GM12878 (cell line): ENCODE measurements around the gene CDH4. TPM values are rescaled to one million over a fixed set of nuclear protein-coding genes. Genes with fewer than 3 reads are reported as not detected.

Source experiments
- ATAC-seq: fragments of 200-7000 bp; cut with Tn5 transposase; 3 replicates; pipeline ENCODE4 v1.9.1; 2020; ENCODE audit warnings: mild to moderate bottlenecking, moderate library complexity
- BruUV-seq: library from RNA; stranded (reverse); fragments of 400-500 nt; replicated peaks from 2 replicates; lab custom pipeline; 2021; lab: Mats Ljungman, UMichigan
- CTCF ChIA-PET: fragments of 300-600 bp; sonication (Branson Sonifier 250); formaldehyde crosslinking; extraction: SDS; loops from one replicate; lab custom pipeline; 2021; ENCODE audit warnings: inconsistent platforms; lab: Yijun Ruan, JAX
- POLR2A ChIA-PET: fragments of 350-600 bp; formaldehyde crosslinking; extraction: SDS; loops from one replicate; lab custom pipeline; 2021; ENCODE audit warnings: inconsistent platforms; lab: Charles Lee
- RAD21 ChIA-PET: fragments of 300-600 bp; sonication (Branson Sonifier 250); formaldehyde crosslinking; loops from one replicate; lab custom pipeline; 2023; ENCODE audit warnings: antibody characterized with exemption; ENCODE audit not compliant: unreplicated experiment; lab: Charles Lee
- SMC1A ChIA-PET: fragments of 300-600 bp; sonication (Branson Sonifier 250); formaldehyde crosslinking; loops from one replicate; lab custom pipeline; 2023; ENCODE audit not compliant: unreplicated experiment, uncharacterized antibody; lab: Charles Lee
- DNase-seq: peaks from one replicate; pipeline ENCODE4 v3.0.0-alpha.2; 2011; ENCODE audit warnings: low read depth, low spot score
- FAIRE-seq: peaks from 3 replicates; lab custom pipeline; 2011; peaks lifted over from hg19 to GRCh38; lab: Jason Lieb, UNC
- H2AFZ ChIP-seq: 2 replicates; pipeline ENCODE4 v1.6.0; 2011; ENCODE audit warnings: low read depth, low read length, control low read depth; ENCODE audit not compliant: control insufficient read depth
- H3K27ac ChIP-seq: 2 replicates; pipeline ENCODE4 v1.5.1; 2011; ENCODE audit warnings: control low read depth; ENCODE audit not compliant: control insufficient read depth, insufficient read depth
- H3K27me3 ChIP-seq, 2 experiments: replicated peaks in 1 of 2; 2 replicates each; pipeline versions ENCODE4 v1.6.0 to v1.6.1; 2011; ENCODE audit warnings: low read length in 1 of 2; ENCODE audit not compliant: control insufficient read depth in 2 of 2, insufficient read depth in 2 of 2
- H3K36me3 ChIP-seq, 2 experiments: 2 replicates each; pipeline ENCODE4 v1.5.1; 2011; ENCODE audit warnings: low read length in 1 of 2; ENCODE audit not compliant: control insufficient read depth in 2 of 2, insufficient read depth in 2 of 2
- H3K4me1 ChIP-seq: 2 replicates; pipeline ENCODE4 v1.6.1; 2011; ENCODE audit warnings: mild to moderate bottlenecking, low read length, moderate library complexity, mixed read lengths; ENCODE audit not compliant: control insufficient read depth, insufficient read depth
- H3K4me2 ChIP-seq: 2 replicates; pipeline ENCODE4 v1.6.0; 2011; ENCODE audit warnings: control low read depth; ENCODE audit not compliant: control insufficient read depth, insufficient read depth
- H3K4me3 ChIP-seq: fragments of 200-600 bp; sonication (generic); 2 replicates; pipeline ENCODE4 v1.5.1; 2016
- H3K79me2 ChIP-seq: 2 replicates; pipeline ENCODE4 v1.6.0; 2011; ENCODE audit warnings: low read length; ENCODE audit not compliant: control insufficient read depth, insufficient read depth
- H3K9ac ChIP-seq: 2 replicates; pipeline ENCODE4 v1.8.0; 2011; ENCODE audit warnings: low read length, control low read depth, mixed read lengths; ENCODE audit not compliant: control insufficient read depth, insufficient read depth
- H3K9me3 ChIP-seq: replicated peaks from 3 replicates; pipeline ENCODE4 v1.5.1; 2011; ENCODE audit warnings: mild to moderate bottlenecking, low read length; ENCODE audit not compliant: control insufficient read depth, insufficient read depth
- H4K20me1 ChIP-seq: 2 replicates; pipeline ENCODE4 v1.6.0; 2011; ENCODE audit not compliant: control insufficient read depth, insufficient read depth
- EZH2 ChIP-seq: IDR thresholded peaks from 2 replicates; pipeline ENCODE4 v1.6.1; 2012; ENCODE audit warnings: low read depth, mild to moderate bottlenecking, control low read depth, inconsistent platforms, low read length, borderline replicate concordance; ENCODE audit not compliant: control insufficient read depth
- IKZF1 ChIP-seq: fragments of 450-650 bp; conservative IDR thresholded peaks from 2 replicates; pipeline ENCODE4 v1.6.1; 2017; ENCODE audit warnings: antibody characterized with exemption, mild to moderate bottlenecking
- POLR2AphosphoS2 ChIP-seq: IDR thresholded peaks from 2 replicates; pipeline ENCODE4 v1.6.1; 2011; ENCODE audit warnings: low read depth, mild to moderate bottlenecking, low read length, improper control_type of control experiment, moderate library complexity
- POLR2AphosphoS5 ChIP-seq: IDR thresholded peaks from 2 replicates; pipeline ENCODE4 v1.6.1; 2011; ENCODE audit warnings: mild to moderate bottlenecking, low read length, inconsistent platforms
- SMAD1 ChIP-seq: fragments of 450-650 bp; IDR thresholded peaks from 2 replicates; pipeline ENCODE4 v1.6.1; 2018; ENCODE audit warnings: mild to moderate bottlenecking, low read depth; ENCODE audit not compliant: partially characterized antibody
- SMC3 ChIP-seq: IDR thresholded peaks from 2 replicates; pipeline ENCODE4 v1.6.1; 2011; ENCODE audit warnings: low read length, improper control_type of control experiment, borderline replicate concordance
- TAF1 ChIP-seq: IDR thresholded peaks from 2 replicates; pipeline ENCODE4 v1.6.1; 2011; ENCODE audit warnings: mild to moderate bottlenecking, low read depth, low read length, borderline replicate concordance
- WRNIP1 ChIP-seq: IDR thresholded peaks from 2 replicates; pipeline ENCODE4 v1.6.1; 2011; ENCODE audit warnings: low read depth, low read length, improper control_type of control experiment, borderline replicate concordance
- YY1 ChIP-seq: IDR thresholded peaks from 2 replicates; pipeline ENCODE4 v1.6.1; 2011; ENCODE audit warnings: low read depth, mild to moderate bottlenecking, low read length
- WGBS: methylation state at CpG from one replicate; pipeline ENCODE4 v1.1.6; 2016; ENCODE audit warnings: low lambda C conversion rate; ENCODE audit not compliant: insufficient replicate concordance, insufficient coverage; ENCODE audit errors: missing lambda C conversion rate; 5-methylcytosine and 5-hydroxymethylcytosine counted together
- in situ Hi-C: fragments of 300-500 bp; cut with MboI; formaldehyde crosslinking; loops from 9 replicates; pipeline ENCODE4 v1.14.3; 2018; ENCODE audit warnings: mixed read lengths
- intact Hi-C: fragments of 100-400 bp; cut with micrococcal nuclease; formaldehyde crosslinking; loops from one replicate; pipeline ENCODE4 v1.14.2; 2022; ENCODE audit not compliant: unreplicated experiment
- polyA plus RNA-seq, 11 experiments: library from polyadenylated mRNA; depleted of rRNA in 4 of 11; unstranded in 6 of 11; stranded (reverse) in 5 of 11; fragments of >200 nt; fragmentation: Nextera tagmentation in 4 of 11; fragmentation: Illumina TruSeq in 1 of 11; extraction: Ambion mirVana in 4 of 11; extraction: Trizol in 1 of 11; gene quantifications; 1 replicate in 1 of 11; 2 replicates in 10 of 11; pipeline versions ENCODE4 v1.2.1 to v1.2.3, GENCODE V29; 2011 to 2016; ENCODE audit warnings: inconsistent platforms in 2 of 11, missing spikeins in 2 of 11, low read depth in 1 of 11
- total RNA-seq, 4 experiments: library from RNA; depleted of rRNA in 3 of 4; stranded (reverse); fragments of >200 nt in 3 of 4; fragmentation: Illumina TruSeq in 1 of 4; extraction: Trizol in 1 of 4; gene quantifications; 2 replicates each; pipeline versions ENCODE4 v1.2.1 to v1.2.3, GENCODE V29; 2013 to 2021
- TF ChIP-seq, protein P1 (sequence below): fragments of 450-650 bp; IDR thresholded peaks from 2 replicates; pipeline ENCODE4 v1.6.1; 2018; ENCODE audit warnings: borderline replicate concordance, mild to moderate bottlenecking; ENCODE audit not compliant: partially characterized antibody
- TF ChIP-seq, protein P2 (sequence below): IDR thresholded peaks from 2 replicates; pipeline ENCODE4 v1.6.1; 2011; ENCODE audit warnings: borderline replicate concordance, low read depth, mild to moderate bottlenecking, moderate library complexity, low read length; ENCODE audit not compliant: insufficient read depth, poor library complexity, severe bottlenecking
- TF ChIP-seq, protein P3 (sequence below): IDR thresholded peaks from 2 replicates; pipeline ENCODE4 v1.6.1; 2012; ENCODE audit warnings: mild to moderate bottlenecking, low read depth, low read length
- TF ChIP-seq, protein P4 (sequence below): fragments of 450-650 bp; IDR thresholded peaks from 2 replicates; pipeline ENCODE4 v1.6.1; 2016; ENCODE audit warnings: mild to moderate bottlenecking
- TF ChIP-seq, protein P5 (sequence below): fragments of 450-650 bp; IDR thresholded peaks from 2 replicates; pipeline ENCODE4 v1.6.1; 2017; ENCODE audit warnings: borderline replicate concordance

CDH4 gene
- total and polyA plus RNA-seq, 10 of the 15 experiments (the other 5 are each of a cell fraction or from before 2014, with no cell fraction given), result not detected

DNA sequence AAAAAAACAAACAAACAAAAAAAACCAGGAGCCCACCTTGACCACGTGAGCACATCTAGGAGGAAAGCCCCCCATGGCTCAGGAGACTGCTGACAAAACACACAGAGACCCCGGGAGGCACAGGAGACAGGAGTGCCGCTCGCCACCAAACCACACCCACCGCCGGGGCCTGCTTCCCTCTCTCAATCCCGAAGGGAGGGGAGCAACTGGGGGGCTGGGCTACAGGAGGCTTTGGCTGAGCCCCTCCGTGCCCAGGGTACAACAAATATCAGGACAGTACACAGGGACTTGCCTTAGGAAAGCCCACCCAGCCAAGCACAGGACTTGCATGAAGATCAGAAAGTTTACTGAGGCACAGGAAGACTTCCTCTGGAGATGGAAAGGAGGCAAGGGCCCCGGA, 711.1 kb downstream of the CDH4 start:
- Histone ChIP-seq H3K4me1 (no peaks in the 10 kb centered on the region), H3K36me3 (no peaks in the 10 kb centered on the region), H3K4me3 (no peak overlapping the region), H4K20me1 (no peaks in the 10 kb centered on the region), H3K79me2 (no peaks in the 10 kb centered on the region), H3K27me3 (no peaks in the 10 kb centered on the region; a peak in 1 of 4 replicates), H3K4me2 (no peak overlapping the region), H3K9me3 (no peaks in the 10 kb centered on the region), H3K9ac (no peak overlapping the region), H2AFZ (no peak overlapping the region), H3K27ac (no peak overlapping the region)
- SMC1A ChIA-PET, result no interaction called here
- CTCF ChIA-PET, result no interaction called here
- intact Hi-C loops (no loop called here), in situ Hi-C loops (no loop called here)
- DNase-seq (no peak), ATAC-seq (no peak), FAIRE-seq (no peak)
- WGBS, result 60% methylated on average over 9 of the region's 9 CpGs
- RAD21 ChIA-PET, result no interaction called here
- no TSS peak for BruUV-seq
- POLR2A ChIA-PET, result no interaction called here
- TF ChIP-seq TAF1, result no peak
- TF ChIP-seq, protein P1, sequence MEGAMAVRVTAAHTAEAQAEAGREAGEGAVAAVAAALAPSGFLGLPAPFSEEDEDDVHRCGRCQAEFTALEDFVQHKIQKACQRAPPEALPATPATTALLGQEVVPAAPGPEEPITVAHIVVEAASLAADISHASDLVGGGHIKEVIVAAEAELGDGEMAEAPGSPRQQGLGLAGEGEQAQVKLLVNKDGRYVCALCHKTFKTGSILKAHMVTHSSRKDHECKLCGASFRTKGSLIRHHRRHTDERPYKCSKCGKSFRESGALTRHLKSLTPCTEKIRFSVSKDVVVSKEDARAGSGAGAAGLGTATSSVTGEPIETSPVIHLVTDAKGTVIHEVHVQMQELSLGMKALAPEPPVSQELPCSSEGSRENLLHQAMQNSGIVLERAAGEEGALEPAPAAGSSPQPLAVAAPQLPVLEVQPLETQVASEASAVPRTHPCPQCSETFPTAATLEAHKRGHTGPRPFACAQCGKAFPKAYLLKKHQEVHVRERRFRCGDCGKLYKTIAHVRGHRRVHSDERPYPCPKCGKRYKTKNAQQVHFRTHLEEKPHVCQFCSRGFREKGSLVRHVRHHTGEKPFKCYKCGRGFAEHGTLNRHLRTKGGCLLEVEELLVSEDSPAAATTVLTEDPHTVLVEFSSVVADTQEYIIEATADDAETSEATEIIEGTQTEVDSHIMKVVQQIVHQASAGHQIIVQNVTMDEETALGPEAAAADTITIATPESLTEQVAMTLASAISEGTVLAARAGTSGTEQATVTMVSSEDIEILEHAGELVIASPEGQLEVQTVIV, result no peak
- TF ChIP-seq SMC3, result no peak
- TF ChIP-seq IKZF1, result no peak
- TF ChIP-seq POLR2AphosphoS5, result no peak
- no peak for TF ChIP-seq YY1
- TF ChIP-seq, protein P2, sequence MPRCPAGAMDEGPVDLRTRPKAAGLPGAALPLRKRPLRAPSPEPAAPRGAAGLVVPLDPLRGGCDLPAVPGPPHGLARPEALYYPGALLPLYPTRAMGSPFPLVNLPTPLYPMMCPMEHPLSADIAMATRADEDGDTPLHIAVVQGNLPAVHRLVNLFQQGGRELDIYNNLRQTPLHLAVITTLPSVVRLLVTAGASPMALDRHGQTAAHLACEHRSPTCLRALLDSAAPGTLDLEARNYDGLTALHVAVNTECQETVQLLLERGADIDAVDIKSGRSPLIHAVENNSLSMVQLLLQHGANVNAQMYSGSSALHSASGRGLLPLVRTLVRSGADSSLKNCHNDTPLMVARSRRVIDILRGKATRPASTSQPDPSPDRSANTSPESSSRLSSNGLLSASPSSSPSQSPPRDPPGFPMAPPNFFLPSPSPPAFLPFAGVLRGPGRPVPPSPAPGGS, result no peak
- TF ChIP-seq WRNIP1, result no peak
- no peak for TF ChIP-seq EZH2
- TF ChIP-seq, protein P3, sequence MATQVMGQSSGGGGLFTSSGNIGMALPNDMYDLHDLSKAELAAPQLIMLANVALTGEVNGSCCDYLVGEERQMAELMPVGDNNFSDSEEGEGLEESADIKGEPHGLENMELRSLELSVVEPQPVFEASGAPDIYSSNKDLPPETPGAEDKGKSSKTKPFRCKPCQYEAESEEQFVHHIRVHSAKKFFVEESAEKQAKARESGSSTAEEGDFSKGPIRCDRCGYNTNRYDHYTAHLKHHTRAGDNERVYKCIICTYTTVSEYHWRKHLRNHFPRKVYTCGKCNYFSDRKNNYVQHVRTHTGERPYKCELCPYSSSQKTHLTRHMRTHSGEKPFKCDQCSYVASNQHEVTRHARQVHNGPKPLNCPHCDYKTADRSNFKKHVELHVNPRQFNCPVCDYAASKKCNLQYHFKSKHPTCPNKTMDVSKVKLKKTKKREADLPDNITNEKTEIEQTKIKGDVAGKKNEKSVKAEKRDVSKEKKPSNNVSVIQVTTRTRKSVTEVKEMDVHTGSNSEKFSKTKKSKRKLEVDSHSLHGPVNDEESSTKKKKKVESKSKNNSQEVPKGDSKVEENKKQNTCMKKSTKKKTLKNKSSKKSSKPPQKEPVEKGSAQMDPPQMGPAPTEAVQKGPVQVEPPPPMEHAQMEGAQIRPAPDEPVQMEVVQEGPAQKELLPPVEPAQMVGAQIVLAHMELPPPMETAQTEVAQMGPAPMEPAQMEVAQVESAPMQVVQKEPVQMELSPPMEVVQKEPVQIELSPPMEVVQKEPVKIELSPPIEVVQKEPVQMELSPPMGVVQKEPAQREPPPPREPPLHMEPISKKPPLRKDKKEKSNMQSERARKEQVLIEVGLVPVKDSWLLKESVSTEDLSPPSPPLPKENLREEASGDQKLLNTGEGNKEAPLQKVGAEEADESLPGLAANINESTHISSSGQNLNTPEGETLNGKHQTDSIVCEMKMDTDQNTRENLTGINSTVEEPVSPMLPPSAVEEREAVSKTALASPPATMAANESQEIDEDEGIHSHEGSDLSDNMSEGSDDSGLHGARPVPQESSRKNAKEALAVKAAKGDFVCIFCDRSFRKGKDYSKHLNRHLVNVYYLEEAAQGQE, result no peak
- TF ChIP-seq, protein P4, sequence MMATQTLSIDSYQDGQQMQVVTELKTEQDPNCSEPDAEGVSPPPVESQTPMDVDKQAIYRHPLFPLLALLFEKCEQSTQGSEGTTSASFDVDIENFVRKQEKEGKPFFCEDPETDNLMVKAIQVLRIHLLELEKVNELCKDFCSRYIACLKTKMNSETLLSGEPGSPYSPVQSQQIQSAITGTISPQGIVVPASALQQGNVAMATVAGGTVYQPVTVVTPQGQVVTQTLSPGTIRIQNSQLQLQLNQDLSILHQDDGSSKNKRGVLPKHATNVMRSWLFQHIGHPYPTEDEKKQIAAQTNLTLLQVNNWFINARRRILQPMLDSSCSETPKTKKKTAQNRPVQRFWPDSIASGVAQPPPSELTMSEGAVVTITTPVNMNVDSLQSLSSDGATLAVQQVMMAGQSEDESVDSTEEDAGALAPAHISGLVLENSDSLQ, result no peak
- TF ChIP-seq, protein P5, sequence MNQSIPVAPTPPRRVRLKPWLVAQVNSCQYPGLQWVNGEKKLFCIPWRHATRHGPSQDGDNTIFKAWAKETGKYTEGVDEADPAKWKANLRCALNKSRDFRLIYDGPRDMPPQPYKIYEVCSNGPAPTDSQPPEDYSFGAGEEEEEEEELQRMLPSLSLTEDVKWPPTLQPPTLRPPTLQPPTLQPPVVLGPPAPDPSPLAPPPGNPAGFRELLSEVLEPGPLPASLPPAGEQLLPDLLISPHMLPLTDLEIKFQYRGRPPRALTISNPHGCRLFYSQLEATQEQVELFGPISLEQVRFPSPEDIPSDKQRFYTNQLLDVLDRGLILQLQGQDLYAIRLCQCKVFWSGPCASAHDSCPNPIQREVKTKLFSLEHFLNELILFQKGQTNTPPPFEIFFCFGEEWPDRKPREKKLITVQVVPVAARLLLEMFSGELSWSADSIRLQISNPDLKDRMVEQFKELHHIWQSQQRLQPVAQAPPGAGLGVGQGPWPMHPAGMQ, result no peak
- TF ChIP-seq SMAD1, result no peak
- TF ChIP-seq POLR2AphosphoS2, result no peak
